Measurements from ENCODE around the gene TRIM25.
A peak's percentile ranks its signal among the peaks of the same experiment; 100 is the strongest.

TRIM25 gene

DNA sequence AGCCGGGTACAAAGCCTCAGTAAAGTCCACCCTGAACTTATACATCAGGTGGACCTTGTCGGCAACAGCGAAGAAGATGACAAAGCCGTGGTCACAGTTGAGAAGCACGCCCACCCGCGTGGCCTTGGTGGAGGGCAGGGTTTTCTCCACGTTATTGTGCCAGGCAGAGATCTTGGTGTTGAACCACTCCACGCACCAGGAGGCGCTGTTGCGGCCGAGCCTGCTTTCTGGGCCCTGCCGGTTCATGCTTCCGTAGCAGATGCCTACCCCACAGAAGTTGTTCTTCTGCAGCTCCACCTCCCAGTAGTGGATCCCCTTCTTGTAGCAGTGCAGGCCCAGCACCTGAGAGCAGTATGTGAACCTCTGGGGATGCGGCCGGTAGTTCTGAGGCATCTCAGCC, 22.1 kb downstream of the TRIM25 start:
- H3K27me3 ChIP-seq (ENCODE audit: low read depth, low read length), result no peaks in the 10 kb centered on the region
- peaks cover 0 to 8% of the 10 kb centered on the region in 2 donors for H3K9me3 ChIP-seq (ENCODE audit: control insufficient read depth in 1 of 2, low read length in 2 of 2)
- no peaks in the 10 kb centered on the region for H3K4me1 ChIP-seq (ENCODE audit: control insufficient read depth in 1 of 2, insufficient read depth in 2 of 2, low read length in 2 of 2)
- H3K27ac ChIP-seq (ENCODE audit: low read length), result no peak overlapping the region
- peaks cover 72 to 76% of the 10 kb centered on the region in 2 donors for H3K36me3 ChIP-seq (ENCODE audit: control insufficient read depth in 1 of 2, insufficient read depth in 2 of 2, low read length in 2 of 2)
- H3K4me3 ChIP-seq (ENCODE audit: low read depth in 1 of 2, low read length in 2 of 2), result no peak overlapping the region

DNA sequence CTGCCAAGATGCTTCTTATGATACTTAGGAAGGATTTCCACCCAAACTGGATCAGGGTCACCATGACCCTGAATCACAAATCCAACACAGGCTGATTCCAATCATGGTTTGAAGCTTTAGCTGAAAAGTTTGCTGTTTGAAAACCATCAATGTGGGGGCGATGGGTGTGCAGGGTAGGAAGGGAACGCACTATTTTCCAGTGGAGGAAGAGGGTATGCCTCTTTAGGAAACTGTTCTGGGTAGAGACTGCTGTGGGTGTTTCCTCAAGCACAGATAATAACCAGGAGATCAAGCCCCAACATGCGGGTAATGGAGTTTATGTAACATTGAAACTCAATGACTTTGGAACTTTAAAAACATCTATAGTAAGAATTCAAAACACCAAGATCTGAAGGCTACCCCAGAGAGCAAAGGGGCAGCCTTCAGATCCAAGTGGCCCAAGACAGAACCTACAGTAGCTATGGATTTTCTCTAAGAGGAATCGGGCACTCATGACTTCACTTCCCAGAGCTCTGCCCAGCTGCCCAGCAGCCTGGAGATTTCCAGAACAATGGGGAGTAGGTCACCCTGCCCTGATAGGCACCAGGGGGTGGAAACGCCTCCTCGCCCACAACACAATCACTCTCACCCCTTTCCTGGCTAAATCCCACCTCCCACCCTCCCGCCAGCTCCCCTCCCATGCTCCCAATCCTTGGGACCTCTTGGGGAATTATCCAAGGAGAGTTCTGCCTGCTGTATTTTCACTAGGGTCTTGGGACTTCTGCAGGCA, 22.8 kb downstream of the TRIM25 start:
- H3K36me3 ChIP-seq (ENCODE audit: control insufficient read depth in 1 of 2, insufficient read depth in 2 of 2, low read length in 2 of 2), result peaks cover 72 to 76% of the 10 kb centered on the region in 2 donors
- H3K27me3 ChIP-seq (ENCODE audit: low read depth, low read length), result no peaks in the 10 kb centered on the region
- peaks cover 0 to 8% of the 10 kb centered on the region in 2 donors for H3K9me3 ChIP-seq (ENCODE audit: control insufficient read depth in 1 of 2, low read length in 2 of 2)
- no peak overlapping the region for H3K27ac ChIP-seq (ENCODE audit: low read length)
- no peak overlapping the region for H3K4me3 ChIP-seq (ENCODE audit: low read depth in 1 of 2, low read length in 2 of 2)
- H3K4me1 ChIP-seq (ENCODE audit: control insufficient read depth in 1 of 2, insufficient read depth in 2 of 2, low read length in 2 of 2), result no peaks in the 10 kb centered on the region

DNA sequence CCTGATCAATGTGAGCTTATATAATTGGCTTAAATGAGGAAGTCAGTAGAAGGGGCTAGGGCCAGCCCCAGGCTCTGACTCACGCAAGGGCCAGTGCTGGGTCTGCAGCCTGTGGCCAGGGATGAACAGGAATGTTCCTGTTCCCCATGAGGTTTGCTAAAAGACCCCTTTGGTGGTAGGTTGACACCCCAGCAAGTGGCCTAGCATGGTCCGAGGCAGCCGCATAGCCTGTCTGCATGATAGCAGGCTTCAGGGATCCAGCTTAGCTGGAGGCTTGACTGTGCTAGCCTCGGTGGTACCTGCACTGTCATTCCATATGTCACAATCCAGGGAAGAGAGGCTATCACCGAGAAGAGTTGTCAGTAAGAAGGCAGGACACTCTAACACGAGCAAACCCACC, 23.5 kb downstream of the TRIM25 start:
- no peaks in the 10 kb centered on the region for H3K27me3 ChIP-seq (ENCODE audit: low read depth, low read length)
- peaks cover 0 to 8% of the 10 kb centered on the region in 2 donors for H3K9me3 ChIP-seq (ENCODE audit: control insufficient read depth in 1 of 2, low read length in 2 of 2)
- no peaks in the 10 kb centered on the region for H3K4me1 ChIP-seq (ENCODE audit: control insufficient read depth in 1 of 2, insufficient read depth in 2 of 2, low read length in 2 of 2)
- H3K36me3 ChIP-seq (ENCODE audit: control insufficient read depth in 1 of 2, insufficient read depth in 2 of 2, low read length in 2 of 2), result peaks cover 67 to 70% of the 10 kb centered on the region in 2 donors
- H3K4me3 ChIP-seq (ENCODE audit: low read depth in 1 of 2, low read length in 2 of 2), result no peak overlapping the region
- H3K27ac ChIP-seq (ENCODE audit: low read length), result no peak overlapping the region

DNA sequence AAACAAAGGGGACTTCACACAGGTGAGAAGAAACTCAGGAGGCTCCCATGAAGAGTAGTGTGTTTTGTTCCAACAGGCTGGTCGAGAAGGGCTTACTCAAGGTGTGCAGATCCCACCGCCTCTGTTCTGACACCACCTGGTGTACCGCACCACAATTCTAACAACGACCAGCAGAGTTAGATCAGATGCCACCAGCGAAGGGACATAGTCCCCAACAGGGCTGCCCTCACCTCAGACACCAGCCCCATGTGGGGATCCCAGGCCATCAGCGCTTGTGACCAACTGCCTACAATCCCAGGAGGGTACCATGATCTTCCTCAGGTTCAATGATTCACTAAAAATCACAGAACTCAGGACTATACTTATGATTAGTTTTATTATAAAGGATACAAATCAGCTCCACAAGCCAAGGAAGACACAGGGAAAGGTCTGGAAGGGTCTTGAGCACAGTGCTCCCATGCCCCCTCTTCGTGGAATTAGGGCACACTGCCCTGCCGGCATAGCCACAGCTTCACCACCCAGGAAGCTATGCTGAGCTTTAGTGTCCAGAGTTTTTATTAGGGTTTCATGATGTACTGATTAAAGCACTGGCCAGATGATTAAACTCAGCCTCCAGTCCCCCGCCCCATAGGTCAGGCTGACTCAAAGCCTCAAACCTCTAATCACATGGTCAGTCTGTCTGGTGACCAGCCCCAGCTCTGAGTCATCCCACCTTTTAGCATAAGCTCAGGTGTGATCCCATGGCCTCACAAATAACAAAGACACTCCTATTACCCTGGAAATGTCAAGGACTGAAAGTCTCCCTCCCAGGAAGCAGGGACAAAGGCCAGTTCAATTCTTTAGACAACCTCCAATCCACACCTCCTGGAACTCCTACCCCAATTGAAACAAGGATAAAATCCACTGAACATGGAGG, 26.0 kb downstream of the TRIM25 start:
- Histone ChIP-seq H3K9me3 (ENCODE audit: control insufficient read depth in 1 of 2, low read length in 2 of 2) (peaks cover 0 to 8% of the 10 kb centered on the region in 2 donors), H3K4me1 (ENCODE audit: control insufficient read depth in 1 of 2, insufficient read depth in 2 of 2, low read length in 2 of 2) (no peaks in the 10 kb centered on the region), H3K4me3 (ENCODE audit: low read depth in 1 of 2, low read length in 2 of 2) (no peak overlapping the region), H3K27ac (ENCODE audit: low read length) (no peak overlapping the region), H3K27me3 (ENCODE audit: low read depth, low read length) (no peaks in the 10 kb centered on the region), H3K36me3 (ENCODE audit: control insufficient read depth in 1 of 2, insufficient read depth in 2 of 2, low read length in 2 of 2) (peaks cover 42 to 48% of the 10 kb centered on the region in 2 donors)

DNA sequence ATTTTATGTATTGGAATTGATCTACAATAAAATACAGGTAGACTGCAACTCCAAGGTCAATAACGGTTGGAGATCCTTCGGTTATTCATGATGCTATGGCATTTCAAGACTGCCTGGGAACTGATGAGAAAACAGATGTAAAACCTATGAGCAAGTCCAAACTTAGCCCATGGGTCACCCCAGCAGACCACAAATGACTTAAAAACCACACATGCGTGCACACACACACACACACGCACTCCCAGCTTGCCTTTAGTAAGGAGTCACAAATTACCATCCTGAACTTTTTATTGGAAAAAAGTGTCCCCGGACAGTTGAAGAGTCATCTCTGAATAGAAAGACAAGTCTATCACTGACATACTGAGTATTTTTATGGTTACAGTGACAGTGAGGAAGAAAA, 26.7 kb downstream of the TRIM25 start:
- H3K36me3 ChIP-seq (ENCODE audit: control insufficient read depth in 1 of 2, insufficient read depth in 2 of 2, low read length in 2 of 2), result peaks cover 37 to 42% of the 10 kb centered on the region in 2 donors
- peak overlapping the region; percentile 3 for H3K27ac ChIP-seq (ENCODE audit: low read length)

DNA sequence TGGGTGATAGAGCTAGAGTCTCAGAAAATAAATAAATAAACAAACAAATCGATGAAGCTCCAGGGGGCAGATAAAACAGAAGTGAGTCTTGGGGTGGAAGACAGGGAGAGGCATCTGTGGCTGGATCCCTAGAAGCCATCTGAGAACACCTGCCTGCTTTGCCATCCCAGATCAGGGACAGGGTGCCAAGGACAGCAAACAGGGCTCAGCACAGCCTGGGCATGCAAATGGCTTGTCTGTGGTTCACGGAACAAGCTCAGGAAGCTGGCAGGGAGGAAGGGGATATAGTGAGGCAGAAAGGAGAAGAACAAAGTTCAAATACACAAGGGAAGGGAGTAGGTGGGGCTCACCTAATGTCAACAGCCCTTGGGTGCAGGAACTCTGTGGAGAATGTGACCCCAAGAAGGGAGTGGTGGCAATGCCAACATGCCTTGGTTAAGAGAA, 27.5 kb downstream of the TRIM25 start:
- Histone ChIP-seq H3K9me3 (ENCODE audit: control insufficient read depth in 1 of 2, low read length in 2 of 2) (peaks cover 0 to 8% of the 10 kb centered on the region in 2 donors), H3K4me1 (ENCODE audit: control insufficient read depth in 1 of 2, insufficient read depth in 2 of 2, low read length in 2 of 2) (no peaks in the 10 kb centered on the region), H3K36me3 (ENCODE audit: control insufficient read depth in 1 of 2, insufficient read depth in 2 of 2, low read length in 2 of 2) (peaks cover 29 to 34% of the 10 kb centered on the region in 2 donors), H3K27ac (ENCODE audit: low read length) (no peak overlapping the region), H3K4me3 (ENCODE audit: low read depth in 1 of 2, low read length in 2 of 2) (no peak overlapping the region), H3K27me3 (ENCODE audit: low read depth, low read length) (no peaks in the 10 kb centered on the region)

More for the DNA sequence above, 26.7 kb downstream of the TRIM25 start:
- no peaks in the 10 kb centered on the region for H3K27me3 ChIP-seq (ENCODE audit: low read depth, low read length)
- H3K4me1 ChIP-seq (ENCODE audit: control insufficient read depth in 1 of 2, insufficient read depth in 2 of 2, low read length in 2 of 2), result no peaks in the 10 kb centered on the region
- no peak overlapping the region for H3K4me3 ChIP-seq (ENCODE audit: low read depth in 1 of 2, low read length in 2 of 2)
- peaks cover 0 to 8% of the 10 kb centered on the region in 2 donors for H3K9me3 ChIP-seq (ENCODE audit: control insufficient read depth in 1 of 2, low read length in 2 of 2)

DNA sequence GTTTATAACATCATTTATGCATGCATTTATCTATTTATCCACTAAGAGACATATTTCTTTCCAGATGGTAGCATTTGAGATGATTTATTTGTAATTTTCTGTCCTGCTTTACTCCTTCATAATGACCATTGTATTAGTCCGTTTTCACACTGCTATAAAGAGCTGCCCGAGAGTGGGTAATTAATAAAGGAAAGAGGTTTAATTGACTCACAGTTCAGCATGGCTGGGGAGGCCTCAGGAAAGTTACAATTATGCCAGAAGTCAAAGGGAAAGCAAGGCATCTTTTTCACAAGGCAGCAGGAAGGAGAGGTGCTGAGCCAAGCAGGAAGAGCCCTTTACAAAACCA, 28.6 kb downstream of the TRIM25 start:
- H3K4me3 ChIP-seq (ENCODE audit: low read depth in 1 of 2, low read length in 2 of 2), result no peak overlapping the region
- peaks cover 19 to 26% of the 10 kb centered on the region in 2 donors for H3K36me3 ChIP-seq (ENCODE audit: control insufficient read depth in 1 of 2, insufficient read depth in 2 of 2, low read length in 2 of 2)
- H3K4me1 ChIP-seq (ENCODE audit: control insufficient read depth in 1 of 2, insufficient read depth in 2 of 2, low read length in 2 of 2), result no peaks in the 10 kb centered on the region
- H3K27me3 ChIP-seq (ENCODE audit: low read depth, low read length), result no peaks in the 10 kb centered on the region
- no peak overlapping the region for H3K27ac ChIP-seq (ENCODE audit: low read length)
- peaks cover 0 to 8% of the 10 kb centered on the region in 2 donors for H3K9me3 ChIP-seq (ENCODE audit: control insufficient read depth in 1 of 2, low read length in 2 of 2)

DNA sequence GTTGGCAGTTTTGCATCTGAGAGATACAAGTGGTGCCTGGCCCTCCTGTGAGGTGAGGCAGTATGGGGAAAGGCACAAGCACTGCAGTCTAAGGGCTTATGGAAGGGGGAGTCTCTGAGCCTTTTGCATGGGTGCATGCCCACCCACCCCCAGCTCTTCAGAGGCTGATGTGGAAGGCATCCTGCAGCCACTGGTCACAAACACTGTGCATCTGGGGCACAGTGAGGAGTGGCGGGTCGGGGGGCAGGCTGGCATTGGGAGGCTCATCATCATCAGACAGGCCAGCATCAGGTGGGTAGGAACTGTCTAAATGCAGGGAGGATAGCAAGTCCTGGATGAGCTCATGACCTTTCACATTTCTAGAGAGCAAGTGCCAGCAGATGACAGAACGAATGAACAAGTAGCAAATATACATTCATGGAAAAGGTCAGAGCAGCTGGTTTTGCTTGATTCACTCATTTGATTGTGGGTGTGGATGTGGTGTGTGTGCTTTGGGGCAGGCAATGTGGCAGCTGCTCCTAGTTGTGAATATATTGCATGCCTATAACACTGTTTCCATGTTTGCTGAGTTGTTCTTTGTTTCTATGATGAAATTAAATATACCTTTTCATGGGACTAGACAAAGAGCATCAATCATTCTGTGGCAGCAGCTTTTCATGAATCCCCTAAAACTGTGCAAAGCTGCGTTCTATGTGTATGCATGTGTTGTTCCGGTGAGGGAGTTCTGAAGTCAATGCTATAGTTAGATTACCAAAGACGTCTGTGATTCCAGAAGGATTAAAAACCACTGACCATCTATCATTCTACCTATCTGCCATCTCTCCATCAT, 29.2 kb downstream of the TRIM25 start:
- H3K36me3 ChIP-seq (ENCODE audit: control insufficient read depth in 1 of 2, insufficient read depth in 2 of 2, low read length in 2 of 2), result peaks cover 17 to 20% of the 10 kb centered on the region in 2 donors
- H3K4me3 ChIP-seq (ENCODE audit: low read depth in 1 of 2, low read length in 2 of 2), result no peak overlapping the region
- H3K9me3 ChIP-seq (ENCODE audit: control insufficient read depth in 1 of 2, low read length in 2 of 2), result peaks cover 0 to 8% of the 10 kb centered on the region in 2 donors
- H3K27me3 ChIP-seq (ENCODE audit: low read depth, low read length), result no peaks in the 10 kb centered on the region
- H3K27ac ChIP-seq (ENCODE audit: low read length), result no peak overlapping the region
- no peaks in the 10 kb centered on the region for H3K4me1 ChIP-seq (ENCODE audit: control insufficient read depth in 1 of 2, insufficient read depth in 2 of 2, low read length in 2 of 2)

DNA sequence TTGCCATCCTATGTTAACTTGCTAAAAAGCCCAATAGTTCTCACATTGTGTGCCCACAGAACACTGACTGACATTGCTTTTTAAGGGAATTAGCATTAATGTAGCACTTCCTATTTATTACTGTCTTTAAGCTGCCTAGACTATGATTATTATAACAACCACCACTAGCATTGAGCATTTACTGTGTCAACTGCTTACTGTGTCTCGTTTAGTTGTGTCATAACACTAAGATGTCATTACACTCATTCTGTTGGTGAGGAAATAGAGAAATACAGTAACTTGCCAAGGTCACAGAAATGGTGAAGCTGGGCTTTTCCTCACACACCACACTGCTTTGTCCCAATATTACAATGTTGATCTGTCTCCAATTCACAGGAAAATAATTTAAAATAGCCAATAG, 30.2 kb downstream of the TRIM25 start:
- Histone ChIP-seq H3K4me3 (ENCODE audit: low read depth in 1 of 2, low read length in 2 of 2) (no peak overlapping the region), H3K4me1 (ENCODE audit: control insufficient read depth in 1 of 2, insufficient read depth in 2 of 2, low read length in 2 of 2) (no peaks in the 10 kb centered on the region), H3K27me3 (ENCODE audit: low read depth, low read length) (no peaks in the 10 kb centered on the region), H3K36me3 (ENCODE audit: control insufficient read depth in 1 of 2, insufficient read depth in 2 of 2, low read length in 2 of 2) (peaks cover 10 to 16% of the 10 kb centered on the region in 2 donors), H3K9me3 (ENCODE audit: control insufficient read depth in 1 of 2, low read length in 2 of 2) (peaks cover 0 to 8% of the 10 kb centered on the region in 2 donors), H3K27ac (ENCODE audit: low read length) (no peak overlapping the region)

DNA sequence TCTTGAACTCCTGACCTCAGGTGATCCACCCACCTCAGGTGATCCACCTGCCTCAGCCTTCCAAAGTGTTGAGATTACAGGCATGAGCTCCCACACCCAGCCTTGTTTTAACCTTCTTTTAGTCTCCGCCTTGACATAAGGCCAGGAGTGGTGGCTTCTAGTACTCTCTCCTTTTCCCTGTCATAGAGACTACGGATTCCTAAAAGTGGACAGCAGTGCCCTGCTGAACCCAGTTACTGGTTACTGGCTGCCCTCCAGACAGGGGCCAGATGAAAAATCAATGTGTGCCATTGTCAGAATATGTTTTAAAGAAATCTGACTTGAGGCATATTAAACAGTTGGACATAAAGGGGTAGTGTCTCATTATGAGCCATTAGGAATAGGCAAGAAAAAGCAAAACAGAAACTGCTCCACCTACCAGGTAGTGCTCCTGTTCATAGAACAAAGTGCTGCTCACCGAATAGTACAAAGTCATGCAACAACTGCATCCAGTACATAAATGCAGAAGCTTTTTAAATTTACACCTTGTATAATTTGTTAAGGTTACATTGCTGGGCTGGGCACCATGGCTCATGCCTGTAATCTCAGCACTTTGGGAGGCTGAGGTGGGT, 32.1 kb downstream of the TRIM25 start:
- Histone ChIP-seq H3K27ac (ENCODE audit: low read length) (no peak overlapping the region), H3K27me3 (ENCODE audit: low read depth, low read length) (no peaks in the 10 kb centered on the region), H3K36me3 (ENCODE audit: control insufficient read depth in 1 of 2, insufficient read depth in 2 of 2, low read length in 2 of 2) (peaks cover 0 to 3% of the 10 kb centered on the region in 2 donors), H3K4me1 (ENCODE audit: control insufficient read depth in 1 of 2, insufficient read depth in 2 of 2, low read length in 2 of 2) (no peaks in the 10 kb centered on the region), H3K4me3 (ENCODE audit: low read depth in 1 of 2, low read length in 2 of 2) (no peak overlapping the region), H3K9me3 (ENCODE audit: control insufficient read depth in 1 of 2, low read length in 2 of 2) (no peaks in the 10 kb centered on the region)

All from muscle layer of duodenum (tissue), 2 donors.